Measurements from ENCODE around the gene CDIP1. TPM values are rescaled to one million over a fixed set of nuclear protein-coding genes. Genes with fewer than 3 reads are reported as not detected.

Gene CDIP1
- polyA plus RNA-seq, 1 donor = 46.2 TPM

DNA sequence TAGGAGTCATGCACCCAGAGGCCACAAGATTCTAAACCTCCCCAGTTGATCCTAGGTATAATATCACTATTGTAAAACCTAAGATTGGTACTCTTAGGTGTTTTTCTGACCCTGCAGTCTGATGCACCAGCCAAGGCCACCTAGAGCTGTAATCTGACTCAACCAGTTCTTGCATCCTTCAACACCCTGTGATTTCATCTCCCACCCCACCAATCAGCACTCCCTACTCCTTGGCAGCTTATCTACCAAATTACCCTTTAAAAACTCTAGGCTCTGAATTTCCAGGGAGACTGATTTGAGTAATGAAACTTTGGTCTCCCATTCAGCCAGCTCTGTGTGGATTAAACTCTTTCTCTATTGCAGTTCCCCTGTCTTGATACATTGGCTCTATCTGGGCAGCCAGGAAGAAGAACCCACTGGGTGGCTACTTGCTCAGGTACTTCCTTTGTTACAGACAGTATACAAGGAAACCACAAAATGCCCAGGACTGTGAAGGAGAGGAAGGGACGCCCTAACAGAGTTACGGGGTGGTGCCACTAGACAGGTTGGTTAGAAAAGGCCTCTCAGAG is 1.2 kb upstream of the CDIP1 start:
- no peak for DNase-seq (ENCODE audit: low read depth)

DNA sequence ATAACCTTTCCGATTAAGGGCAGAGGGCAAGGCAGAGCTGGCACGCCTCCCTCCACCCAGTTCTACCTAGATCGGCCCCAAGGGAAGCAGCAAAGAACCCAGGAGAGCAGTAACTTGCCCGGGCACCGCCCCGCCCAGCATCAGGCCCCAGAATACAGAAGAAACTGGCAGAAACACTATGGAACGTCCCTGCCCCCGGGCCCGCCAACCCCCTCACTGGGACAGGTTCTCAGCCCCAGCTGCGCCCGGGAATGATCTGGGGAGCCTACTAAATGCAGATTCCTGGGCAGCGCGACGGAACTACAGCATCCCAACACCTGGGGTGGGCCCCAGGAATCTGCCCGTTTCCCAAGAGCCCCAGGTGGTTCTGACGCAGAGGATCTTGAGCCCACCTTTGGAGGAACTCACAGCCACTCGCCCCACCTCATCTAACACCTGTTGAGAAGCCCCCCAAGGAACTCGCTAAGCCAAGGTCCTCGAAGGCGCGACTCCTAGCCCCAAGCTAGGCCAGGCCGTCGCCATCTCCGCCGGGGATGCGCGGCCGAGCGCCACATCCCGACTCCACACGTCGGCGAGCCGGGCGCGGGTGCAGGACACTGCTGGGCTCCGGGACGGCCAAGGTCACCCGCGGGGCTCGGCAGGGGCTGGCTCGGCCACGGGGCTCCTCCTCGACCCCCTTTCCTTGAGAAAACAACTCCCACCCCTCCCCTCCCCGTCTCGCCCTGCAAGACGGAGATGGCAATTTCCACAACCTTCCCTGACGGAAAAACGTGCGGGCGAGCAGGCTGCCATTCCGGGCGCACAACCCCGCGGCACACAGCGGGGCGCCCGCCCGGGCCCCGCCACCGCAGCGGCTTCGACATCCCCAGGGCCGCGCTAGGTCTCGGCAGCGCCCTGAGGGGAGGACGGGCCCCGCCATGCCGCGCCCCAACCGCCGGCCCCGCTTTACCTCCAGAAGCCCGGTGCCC is 913 bp downstream of the CDIP1 start:
- DNase-seq (ENCODE audit: low read depth) = no peak

- no peak for DNase-seq (ENCODE audit: low read depth)
These were observed 2.0 kb downstream of the CDIP1 start for GRCh38 chr16:4536391-4537106.

DNA sequence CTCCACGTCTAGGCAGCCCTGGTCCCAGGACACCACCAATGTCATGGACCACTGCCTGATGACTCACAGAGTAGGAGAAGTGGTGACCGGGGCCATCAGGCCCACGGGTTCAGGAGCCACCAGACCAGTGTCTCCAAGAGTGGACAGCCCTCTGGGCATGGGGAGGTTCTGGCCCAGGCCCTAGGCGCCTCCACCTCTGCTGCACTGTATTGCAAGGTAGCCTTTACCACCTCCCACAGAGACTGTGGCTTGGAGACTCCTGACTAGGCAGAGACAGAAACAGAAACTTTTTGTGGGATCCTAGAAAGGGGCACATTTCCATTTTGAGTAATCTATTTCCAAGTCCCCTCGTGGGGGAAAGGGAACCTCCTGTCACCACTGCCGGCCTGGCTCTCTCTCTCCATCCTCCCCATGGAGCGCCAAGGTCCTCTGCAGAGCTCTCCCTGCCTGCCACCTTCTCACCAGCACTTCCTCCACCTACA is 2.9 kb downstream of the CDIP1 start:
- DNase-seq (ENCODE audit: low read depth) = no peak

DNA sequence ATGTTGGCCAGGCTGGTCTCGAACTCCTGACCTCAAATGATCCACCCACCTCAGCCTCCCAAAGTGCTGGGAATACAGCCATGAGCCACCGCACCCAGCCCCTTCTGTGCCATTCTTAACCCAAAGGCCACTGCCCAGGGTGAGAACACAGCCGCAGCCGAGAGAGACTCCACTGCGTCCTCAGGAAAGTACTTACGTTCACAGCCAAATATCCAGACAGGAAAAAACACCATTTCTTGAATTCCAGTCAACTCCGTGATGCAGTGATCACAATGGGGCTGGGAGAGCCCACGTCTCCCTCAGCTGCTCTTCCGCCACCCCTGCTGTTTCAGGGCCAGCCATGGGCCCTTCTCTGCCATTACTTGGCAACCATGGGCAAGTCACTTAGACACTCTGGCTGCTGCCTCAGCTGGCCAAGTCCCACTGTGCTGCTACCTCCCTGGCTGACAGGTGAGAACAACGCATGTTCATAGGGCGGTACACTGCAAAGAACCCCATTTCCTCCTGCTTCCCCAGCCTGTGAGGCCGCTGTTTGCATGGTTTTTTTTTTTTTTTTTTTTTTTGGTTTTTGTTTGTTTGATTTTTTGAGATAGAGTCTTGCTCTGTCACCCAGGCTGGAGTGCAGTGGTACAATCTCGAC is 4.3 kb downstream of the CDIP1 start:
- no peak for DNase-seq (ENCODE audit: low read depth)

- DNase-seq (ENCODE audit: low read depth) = no peak
These were observed 5.1 kb downstream of the CDIP1 start for GRCh38 chr16:4533490-4533889.

GRCh38 chr16:4532238-4532637 is 6.3 kb downstream of the CDIP1 start:
- no peak for DNase-seq (ENCODE audit: low read depth)

GRCh38 chr16:4531811-4532210 is 6.8 kb downstream of the CDIP1 start:
- no peak for DNase-seq (ENCODE audit: low read depth)

DNA sequence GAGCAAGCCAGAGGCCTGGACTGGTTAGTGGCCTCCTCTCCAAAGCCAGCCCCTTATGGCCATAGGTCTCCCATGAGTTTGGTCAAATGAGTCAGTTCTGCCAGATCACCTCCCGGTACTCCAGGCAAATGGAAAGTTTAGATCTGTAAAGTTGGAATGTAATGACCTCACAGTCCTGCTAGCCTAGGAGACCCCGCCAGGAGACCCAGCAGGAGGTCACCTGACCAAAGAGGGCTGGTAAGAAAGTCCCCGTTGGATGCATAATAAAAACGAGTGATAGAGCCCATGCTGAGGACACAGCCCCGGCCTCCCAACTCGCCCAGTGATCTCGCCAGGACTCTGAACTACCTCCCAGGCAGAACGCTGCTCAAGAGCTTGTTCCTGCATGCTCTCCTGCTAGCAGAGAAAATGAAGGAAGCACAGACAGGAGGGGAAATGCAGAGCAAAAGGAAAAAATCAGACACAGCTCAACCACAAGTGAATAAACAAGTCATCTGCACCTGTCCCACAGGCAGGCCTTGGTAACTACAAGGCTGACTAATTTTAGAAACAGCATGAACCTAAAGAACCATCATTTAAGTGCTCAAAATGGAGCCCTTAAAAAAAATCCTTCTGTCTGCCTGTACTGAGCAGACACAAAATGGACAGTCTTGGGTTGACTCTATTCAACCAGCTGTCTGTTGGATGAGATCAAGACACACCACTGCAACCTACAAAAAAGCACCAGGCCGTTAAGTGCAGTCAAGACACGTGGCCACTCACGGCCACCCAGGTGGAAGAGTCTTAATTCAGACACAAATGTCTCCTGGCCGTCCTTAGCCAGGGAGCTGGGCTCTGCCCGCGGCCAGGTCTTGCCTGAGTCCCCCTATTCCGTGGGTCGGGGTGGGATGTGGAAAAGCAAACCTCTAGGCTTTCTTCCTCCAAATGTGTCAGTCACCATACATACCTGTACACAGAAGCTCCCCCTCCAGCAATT is 9.2 kb downstream of the CDIP1 start:
- DNase-seq (ENCODE audit: low read depth) = no peak

GRCh38 chr16:4525634-4526277 is 12.8 kb downstream of the CDIP1 start:
- no peak for DNase-seq (ENCODE audit: low read depth)

- peak; percentile 62 for DNase-seq (ENCODE audit: low read depth)
These were observed 13.5 kb downstream of the CDIP1 start for GRCh38 chr16:4525069-4525468.

DNA sequence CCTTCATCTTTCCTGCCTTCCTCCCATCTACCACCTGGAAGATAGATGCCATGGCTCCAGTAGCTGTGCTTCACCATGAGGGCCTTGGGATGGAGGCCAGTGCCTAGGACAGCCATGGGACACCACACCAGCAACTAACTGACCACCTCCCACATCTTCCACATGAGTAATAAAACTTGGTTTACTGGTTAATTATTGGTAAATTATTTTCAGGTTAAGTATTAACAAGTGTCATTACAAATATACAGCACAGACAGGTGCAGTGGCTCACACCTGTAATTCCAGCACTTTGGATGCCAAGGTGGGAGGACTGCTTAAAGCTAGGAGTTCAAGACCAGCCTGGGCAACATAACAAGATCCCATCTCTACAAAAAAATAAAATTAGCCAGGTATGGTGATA is 14.0 kb downstream of the CDIP1 start:
- DNase-seq (ENCODE audit: low read depth) = no peak

DNA sequence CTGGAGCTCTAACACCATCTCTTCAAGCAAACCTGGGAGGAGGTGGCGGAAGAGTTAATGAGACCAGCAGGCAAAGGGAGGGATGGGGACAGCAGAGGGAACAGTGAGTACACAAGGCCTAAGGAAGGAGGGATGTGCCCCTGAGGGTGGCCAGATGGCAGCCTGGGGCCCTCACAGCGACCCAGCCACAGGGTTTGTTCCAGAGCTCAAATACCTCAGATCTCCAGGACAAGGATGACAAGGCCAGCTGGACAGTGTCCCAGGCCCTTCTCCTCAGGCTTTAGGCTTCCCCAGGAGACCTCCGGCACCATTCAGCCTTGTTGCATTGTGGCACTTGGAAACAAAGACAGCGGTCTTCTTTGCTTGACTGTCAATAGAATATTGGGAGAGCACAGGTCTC is 14.9 kb downstream of the CDIP1 start:
- no peak for DNase-seq (ENCODE audit: low read depth)

GRCh38 chr16:4522051-4522581 is 16.5 kb downstream of the CDIP1 start:
- DNase-seq (ENCODE audit: low read depth) = no peak

GRCh38 chr16:4520913-4521312 is 17.7 kb downstream of the CDIP1 start:
- DNase-seq (ENCODE audit: low read depth) = no peak

DNA sequence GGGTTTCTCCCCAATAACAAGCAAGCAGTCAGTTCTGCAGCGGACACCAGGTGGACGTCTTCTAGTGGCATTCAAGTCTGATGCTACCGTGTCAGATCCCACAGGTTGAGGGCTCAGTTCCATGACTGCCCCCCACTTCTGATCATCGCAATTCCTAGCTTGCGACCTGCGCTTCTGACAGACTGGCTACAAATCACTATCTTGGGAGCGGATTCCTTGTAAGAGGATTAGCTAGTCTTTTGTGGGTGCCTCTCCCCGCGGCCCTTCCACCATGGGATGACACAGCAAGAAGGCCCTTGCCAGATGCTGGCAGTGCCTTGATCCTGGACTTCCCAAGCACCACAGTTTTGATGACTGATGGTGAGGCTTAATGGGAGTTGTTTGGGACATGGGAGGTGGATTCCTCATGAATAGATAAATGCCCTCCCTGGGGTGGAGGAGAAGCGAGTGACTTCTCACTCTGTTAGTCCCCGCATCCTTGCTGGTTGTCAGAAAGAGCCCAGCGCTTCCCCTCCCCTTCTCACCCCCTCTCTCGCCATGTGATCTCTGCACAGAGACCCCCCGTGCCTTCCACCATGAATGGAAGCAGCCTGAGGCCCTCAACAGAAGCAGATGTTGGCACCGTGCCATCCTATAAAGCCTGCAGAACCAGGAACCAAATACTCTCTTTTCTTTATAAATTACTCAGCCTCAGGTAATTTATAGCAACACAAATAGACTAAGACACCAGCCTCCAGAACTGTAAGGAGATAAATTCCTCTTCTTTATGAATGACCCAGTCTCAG is 19.1 kb downstream of the CDIP1 start:
- DNase-seq (ENCODE audit: low read depth) = no peak

GRCh38 chr16:4517812-4518680 is 20.5 kb downstream of the CDIP1 start:
- DNase-seq (ENCODE audit: low read depth) = no peak

GRCh38 chr16:4515611-4516233 is 22.9 kb downstream of the CDIP1 start:
- no peak for DNase-seq (ENCODE audit: low read depth)

Data from forelimb muscle (tissue), 1 donor.